C1 segment of cervical spinal cord (tissue), 14 donors: Measurements from ENCODE around the gene FBXO21.
"Not testable (repeated sequence)": the region's sequence is repeated elsewhere in the genome, so short reads cannot be mapped to it uniquely, and the experiment has no call there.

Experiments
- DNase-seq, 14 donors: peaks; one replicate each; lab custom pipeline; 2025; lab: John Stamatoyannopoulos, UW

Gene FBXO21

DNA sequence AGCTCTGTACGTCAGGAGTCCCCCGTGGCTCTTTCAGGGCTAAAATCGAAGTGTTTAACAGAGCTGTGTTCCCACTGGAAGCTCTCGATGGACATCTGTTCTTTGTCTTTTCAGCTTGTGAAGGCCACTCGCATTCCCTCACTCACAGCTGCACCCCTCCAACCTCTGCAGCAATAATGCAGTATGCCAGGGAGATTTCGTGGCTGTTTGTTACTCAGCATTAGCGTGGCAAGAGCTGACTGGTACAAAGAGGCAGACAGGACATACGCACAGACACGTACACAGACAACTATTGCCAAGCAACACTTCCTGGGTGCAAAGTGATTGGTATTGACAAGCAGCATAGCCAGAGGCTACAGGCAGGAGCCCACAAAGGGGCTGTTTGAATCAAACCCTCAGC is 11.8 kb upstream of the FBXO21 start:
- DNase-seq = no peak

DNA sequence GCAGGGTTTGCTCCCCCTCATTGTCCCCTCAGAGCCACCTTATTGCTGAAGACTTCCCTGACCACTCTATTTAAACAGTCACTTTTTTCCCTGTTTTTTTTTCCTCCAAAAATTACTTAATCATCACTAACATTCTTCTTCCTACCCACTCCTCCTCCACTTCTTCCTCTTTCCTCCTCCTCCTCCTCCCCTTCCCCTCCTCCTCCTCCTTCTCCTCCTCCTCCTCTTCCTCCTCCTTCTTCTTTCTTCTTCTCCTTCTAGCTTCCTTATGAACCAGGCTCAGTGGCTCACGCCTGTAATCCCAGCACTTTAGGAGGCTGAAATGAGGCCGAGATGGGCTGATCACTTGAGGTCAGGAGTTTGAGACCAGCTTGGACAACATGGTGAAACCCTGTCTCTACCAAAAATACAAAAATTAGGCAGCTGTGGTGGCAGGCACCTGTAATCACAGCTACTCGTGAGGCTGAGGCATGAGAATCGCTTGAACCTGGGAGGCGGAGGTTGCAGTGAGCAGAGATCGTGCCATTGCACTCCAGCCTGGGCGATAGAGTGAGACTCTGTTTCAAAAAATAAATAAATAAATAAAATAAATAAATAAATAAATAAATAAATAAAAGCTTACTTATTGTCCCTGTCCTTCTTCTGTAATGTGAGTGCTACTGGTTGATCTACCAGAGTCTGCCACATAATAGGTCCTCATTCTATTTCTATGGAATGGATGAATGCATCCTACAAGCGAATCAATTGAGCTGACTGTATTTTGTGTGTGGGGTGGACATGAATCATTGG is 9.9 kb upstream of the FBXO21 start:
- DNase-seq = not testable (repeated sequence)

DNA sequence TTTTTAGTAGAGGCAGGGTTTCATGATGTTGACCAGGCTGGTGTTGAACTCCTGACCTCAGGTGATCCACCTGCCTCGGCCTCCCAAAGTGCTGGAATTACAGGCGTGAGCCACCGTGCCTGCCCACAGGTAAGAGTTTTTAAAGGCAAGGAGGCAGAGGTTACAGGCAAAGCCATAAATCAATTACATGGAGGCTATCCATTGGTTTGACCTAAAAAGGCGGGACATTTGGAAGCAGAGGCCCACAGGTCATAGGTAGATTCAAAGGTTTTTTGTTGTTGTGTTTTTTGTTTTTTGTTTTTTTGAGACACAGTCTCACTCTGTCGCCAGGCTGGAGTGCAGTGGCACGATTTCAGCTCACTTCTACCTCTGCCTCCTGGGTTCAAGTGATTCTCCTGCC is 6.1 kb upstream of the FBXO21 start:
- not testable (repeated sequence) for DNase-seq

DNA sequence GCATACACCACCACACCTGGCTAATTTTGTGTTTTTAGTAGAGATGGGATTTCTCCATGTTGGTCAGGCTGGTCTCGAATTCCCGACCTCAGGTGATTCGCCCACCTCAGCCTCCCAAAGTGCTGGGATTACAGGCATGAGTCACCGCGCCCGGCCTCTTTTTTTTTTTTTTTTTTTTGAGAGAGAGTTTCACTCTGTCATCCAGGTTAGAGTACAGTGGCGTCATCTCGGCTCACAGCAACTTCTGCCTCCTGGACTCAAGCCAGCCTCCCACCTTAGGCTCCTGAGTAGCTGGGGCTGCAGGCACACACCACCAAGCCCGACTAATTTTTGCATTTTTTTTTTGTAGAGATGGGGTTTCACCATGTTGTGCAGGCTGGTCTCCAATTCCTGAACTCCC is 4.8 kb upstream of the FBXO21 start:
- DNase-seq = not testable (repeated sequence)

DNA sequence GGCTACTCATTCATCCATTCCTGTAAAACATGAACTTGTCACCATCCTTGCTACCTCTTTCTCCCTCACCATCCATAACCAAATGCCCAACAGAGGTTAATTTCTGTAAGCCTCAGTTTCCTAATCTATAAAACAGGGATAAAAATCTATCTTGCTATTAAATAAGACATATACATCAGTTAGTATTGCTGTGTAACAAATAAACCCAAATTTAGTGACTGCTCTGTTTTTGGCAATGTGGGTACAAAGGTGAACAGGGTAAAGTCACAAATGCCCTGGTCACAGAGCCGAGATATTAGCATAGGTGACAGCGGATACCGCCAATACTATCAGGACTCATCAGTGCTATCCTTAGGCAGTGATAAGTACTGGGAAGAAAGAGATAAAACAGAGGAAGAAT is 3.6 kb upstream of the FBXO21 start:
- DNase-seq = no peak

DNA sequence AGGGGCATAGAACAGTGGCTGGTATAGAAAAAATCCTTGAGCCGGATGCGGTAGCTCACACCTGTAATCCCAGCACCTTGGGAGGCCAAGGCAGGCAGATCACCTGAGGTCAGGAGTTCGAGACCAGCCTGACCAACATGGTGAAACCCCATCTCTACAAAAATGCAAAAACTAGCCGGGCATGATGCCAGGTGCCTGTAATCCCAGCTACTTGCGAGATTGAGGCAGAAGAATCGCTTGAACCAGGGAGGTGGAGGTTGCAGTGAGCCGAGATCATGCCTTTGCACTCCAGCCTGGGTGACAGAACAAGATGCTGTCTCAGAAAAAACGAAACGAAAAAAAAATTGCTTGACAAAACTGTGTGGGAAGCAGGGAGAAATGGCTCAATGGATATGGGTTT is 2.3 kb upstream of the FBXO21 start:
- not testable (repeated sequence) for DNase-seq

DNA sequence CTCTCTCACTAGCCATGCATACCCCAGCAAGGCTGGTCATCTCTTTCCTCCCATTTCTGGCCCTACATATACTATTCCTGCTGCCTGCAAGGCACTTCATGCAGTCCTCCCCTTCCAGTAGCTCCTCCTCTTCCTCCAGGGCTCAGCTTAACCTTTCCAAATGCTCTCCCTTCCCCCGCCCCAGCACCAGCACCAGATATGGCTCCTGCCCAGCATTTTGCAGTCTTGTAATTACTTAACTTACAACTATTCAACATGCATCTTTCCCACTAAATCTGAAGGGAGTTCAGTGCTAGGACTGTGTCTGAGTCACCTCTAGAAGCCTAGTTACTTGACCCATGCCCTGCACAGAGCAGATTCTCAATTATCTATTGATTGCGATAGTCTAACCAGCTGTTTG is 1.8 kb upstream of the FBXO21 start:
- DNase-seq = no peak

DNA sequence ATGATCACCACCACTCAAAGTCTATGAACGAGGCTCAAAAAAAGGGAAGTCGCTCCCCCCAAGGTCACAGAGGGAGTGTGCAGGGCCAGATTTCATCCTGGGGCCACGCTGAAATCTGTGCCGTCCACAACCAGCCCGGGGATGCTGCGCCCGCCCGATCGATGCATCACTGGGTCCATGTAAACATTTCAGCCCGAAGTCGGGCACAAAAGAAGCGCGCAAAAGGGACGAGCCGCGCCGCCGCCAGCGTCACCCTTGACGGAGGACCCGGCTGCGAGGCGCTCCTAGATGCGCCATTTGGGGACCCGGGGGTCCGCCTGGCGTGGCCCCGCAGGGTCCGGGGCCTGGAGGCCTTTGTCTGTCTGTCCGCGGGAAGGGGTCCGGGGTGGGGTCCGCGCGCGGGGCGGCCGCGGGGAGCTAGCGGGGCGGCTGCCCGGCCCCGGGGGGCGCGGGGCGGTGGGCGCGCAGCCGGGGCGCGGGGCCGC is 503 bp downstream of the FBXO21 start:
- peak in 9 of 14 donors; percentile 22 to 57 (median 38) for DNase-seq

DNA sequence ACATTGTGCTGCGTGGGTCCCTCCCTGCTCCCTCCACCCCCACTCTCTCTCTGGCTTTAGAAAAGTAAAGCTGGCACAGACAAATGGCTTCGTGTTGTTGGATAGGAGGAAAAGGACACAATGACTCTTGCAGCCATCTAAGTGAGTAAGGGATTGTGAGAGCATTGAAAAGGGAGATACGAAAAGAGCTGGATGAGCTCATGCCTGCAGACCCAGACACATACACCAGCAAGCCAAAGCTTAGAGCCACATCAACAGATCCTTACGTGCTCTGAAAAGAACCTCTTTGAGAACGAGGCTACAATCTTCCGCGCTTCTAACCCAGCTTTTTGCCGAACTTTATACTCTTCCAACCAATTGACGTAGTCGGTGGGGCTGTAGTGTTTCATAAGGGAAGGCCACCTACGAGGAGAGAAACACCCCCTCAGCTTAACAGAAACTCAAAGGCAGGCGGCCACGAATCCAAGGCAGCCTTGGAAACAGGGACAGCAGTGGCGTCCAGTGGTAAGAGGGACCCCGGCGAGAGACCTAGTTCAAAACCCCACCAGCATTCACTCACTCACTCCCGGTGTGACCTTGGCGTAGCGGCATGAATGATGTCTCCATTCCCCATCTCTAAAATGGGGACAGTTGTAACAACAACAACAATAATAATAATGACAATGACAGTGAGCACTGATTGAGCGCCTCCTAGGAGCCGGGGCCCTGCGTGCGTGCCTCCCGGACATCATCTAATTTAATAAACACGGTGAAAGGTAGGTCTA is 1.1 kb downstream of the FBXO21 start:
- peak in 9 of 14 donors; percentile 12 to 45 (median 40) for DNase-seq

DNA sequence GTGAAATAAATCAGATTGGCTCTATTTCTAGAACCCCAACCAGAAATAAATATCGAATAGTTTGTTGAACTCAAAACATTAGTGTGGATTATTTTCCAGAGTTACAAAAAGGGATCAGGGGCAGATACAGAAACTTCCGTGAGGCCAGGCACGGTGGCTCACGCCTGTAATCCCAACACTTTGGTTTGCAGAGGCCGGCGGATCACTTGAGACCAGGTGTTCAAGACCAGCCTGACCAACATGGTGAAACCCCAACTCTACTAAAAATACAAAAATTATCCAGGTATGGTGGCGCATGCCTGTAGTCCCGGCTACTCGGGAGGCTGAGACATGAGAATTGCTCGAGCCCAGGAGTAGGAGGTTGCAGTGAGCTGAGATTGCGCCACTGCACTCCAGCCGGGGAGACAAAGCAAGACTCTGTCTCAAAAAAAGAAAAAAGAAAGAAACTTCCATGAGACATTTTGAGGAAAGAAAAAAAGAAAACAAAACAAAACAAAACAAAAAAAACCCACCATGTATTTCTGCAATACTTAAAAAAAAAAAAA is 2.1 kb downstream of the FBXO21 start:
- DNase-seq = no peak

DNA sequence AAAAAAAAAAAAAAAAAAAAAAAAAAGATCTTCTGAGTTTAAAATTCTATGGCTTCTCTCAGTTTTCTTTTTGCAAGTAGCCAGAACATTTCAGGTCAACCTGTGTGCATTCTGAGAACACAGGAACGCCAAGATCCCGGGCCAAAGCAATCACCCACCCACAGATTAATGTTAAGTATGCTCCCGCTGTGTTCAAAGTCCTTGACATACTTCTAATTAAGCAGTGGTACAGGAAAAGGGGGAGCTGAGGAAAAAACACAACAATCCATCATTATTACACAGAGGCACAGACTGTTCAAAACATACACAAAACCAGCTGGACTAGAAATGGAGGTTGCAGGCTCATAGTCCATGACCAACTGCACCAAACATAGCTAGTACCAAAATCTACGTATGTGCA is 2.8 kb downstream of the FBXO21 start:
- DNase-seq = no peak

DNA sequence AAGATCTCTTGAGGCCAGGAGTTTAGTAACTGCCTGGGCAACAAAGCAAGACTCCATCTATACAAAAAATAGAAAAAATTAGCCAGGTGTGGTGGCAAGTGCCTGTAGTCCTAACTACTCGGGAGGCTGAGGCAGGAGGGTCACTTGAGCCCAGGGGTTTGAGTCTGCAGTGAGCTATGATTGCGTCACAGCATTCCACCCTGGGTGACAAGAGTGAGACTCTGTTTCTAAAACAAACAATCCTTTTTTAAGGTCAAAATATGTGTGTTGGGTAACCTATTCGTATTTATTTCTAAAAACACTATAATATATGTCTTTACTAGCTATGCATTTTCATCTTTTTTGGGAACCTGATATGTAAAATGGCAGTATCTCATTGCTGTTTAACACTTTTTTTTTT is 7.4 kb downstream of the FBXO21 start:
- DNase-seq = no peak

DNA sequence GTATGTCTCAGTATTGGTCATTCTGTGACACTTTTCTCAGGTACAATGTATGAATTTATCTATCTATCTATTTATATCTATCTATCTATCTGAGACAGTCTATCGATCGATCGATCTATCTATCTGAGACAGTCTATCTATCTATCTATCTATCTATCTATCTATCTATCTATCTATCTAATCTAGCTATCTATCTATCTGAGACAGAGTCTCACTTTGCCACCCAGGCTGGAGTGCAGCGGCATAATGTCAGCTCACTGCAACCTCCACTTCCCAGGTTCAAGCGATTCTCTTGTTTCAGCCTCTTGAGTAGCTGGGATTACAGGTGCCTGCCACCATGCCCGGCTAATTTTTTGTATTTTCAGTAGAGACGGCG is 8.8 kb downstream of the FBXO21 start:
- DNase-seq = not testable (repeated sequence)

DNA sequence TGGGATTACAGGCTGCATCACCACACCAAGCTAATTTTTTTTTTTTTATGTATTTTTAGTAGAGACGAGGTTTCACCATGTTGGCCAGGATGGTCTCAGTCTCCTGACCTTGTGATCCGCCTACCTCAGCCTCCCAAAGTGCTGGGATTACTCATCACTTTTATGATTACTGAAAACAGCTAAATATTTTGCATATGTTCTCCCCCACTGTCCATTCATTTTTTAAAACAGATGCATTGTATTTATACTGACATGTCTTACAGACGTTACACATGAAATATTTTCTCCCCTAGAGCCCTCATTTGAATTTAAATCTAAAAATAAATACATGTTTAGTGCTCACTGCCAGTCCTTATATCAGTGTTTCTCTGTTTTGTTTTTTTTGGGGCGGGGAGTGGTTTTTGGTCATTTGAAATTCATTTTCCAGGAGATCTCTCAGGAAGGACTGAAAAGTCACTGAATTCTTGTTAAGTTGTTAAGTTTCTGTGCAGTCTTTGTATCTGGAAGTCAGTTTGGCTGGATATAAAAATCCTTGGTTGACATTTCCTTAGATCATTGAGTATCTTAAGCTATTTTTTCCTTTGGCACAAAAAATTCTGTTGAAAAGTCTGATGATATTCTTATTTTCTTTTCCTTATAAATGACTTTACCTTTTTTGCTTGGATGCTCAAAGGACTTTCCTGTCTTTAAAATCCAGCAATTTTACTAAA is 9.4 kb downstream of the FBXO21 start:
- no peak for DNase-seq

DNA sequence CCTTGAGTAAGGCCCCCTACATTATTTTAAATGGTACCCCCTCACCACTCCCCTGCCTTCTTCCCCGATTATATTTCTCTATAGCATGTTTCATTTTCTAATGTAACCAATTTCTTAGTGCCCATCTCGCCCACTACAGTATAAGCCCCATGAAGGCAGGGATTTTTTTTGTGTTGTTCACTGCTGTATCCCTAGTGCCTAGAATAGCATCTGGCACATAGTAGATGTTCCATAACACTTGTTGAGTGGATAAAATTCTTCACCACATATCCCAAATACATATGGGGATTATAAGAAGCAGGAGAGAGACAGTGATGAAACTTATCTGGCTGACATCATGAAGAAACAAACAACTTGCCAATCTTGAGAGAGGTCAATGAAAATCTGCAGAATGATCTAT is 11.5 kb downstream of the FBXO21 start:
- no peak for DNase-seq

DNA sequence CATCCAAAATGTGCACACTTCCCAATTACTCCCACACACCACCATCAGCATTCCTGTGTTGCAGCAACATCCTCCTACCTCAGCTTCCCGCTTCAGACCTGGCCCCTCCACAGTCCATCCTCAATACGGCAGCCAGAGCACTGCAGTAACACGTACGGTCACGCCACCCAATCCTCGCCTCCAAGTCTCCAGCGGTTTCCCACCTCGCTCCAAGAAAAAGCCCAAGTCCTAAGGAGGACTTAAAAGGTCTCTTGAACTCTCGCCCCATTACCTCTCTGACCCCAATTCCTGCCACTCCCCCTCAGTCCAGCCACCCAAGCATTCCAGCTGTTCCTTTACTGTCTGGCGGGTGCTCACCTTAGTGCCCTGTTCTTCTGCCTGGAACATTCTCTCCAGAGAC is 12.0 kb downstream of the FBXO21 start:
- no peak for DNase-seq

DNA sequence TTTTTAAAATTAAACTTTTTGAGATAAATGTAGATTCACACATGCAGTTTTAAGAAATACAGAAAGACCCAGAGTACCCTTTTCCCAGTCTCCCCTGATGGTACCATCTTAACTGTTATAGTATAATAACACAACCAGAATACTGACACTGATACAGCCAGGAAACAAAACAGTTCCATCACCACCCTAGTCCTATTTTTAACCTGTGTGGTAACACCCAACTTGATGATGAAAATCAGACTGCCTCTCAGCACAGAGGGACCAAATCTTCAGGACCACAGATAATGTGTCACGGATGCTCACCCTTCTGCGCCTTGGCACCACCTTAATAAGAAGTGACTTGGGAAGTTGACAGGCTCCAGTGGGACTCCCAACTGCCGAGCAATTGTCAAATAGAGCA is 18.1 kb downstream of the FBXO21 start:
- DNase-seq = no peak

DNA sequence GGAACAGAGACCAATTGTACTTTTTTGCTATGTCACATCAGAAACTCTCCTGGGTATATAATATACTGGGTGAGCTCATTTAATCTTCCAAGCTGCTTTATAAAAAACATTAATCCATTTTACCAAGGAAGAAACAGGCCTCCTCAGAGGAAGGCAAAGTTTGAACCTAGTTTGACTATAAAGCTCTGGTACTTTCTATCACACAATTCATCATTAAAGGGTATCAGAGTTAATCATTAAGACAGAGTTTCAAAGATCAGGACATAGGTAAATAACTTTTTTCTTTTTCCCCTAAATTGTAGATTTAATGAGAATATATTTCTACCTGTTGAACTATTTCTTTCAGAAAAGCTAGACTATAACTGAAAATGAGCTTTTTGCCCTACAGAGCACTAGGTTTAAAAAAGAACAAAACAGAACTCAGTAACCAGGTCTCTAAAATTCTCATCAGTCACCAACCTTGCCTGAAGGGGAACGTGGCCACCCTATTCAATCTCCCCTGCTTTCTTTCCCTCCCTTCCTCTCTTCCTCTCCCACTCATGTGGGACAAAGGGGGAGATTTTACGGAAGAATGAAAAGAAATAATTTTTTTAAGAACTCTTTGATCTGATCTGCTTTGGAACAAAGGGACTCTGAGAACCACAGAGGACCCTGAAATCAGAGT is 18.6 kb downstream of the FBXO21 start:
- DNase-seq = no peak

DNA sequence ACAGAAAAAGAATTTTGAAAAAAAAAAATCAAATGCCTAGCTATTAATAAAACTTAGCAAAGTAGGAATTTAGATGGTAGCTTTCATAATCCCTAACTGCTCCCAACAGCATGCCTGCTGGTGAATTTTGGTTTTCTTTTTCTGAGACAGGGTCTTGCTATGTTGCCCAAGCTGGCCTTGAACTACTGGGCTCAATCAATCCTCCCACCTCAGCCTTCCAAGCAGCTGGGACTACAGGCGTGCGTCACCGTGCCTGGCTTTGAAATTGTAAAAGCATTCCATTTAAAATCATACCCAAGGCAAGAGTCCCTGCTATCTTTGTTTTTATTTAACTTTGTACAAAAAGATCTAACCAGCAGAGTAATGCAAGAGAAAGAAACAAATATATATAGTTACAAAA is 20.7 kb downstream of the FBXO21 start:
- DNase-seq = no peak

DNA sequence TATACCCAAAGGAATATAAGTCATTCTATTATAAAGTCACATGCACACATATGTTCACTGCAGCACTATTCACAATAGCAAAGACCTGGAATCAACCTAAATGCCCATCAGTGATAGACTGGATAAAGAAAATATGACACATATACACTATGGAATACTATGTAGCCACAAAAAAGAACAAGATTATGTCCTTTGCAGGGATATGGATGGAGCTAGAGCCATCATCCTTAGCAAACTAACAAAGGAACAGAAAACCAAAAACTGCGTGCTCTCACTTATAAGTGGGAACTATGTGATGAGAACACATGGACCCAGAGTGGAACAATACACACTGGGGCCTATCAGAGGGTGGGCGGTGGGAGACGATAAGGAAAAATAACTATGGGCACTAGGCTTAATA is 21.3 kb downstream of the FBXO21 start:
- no peak for DNase-seq

DNA sequence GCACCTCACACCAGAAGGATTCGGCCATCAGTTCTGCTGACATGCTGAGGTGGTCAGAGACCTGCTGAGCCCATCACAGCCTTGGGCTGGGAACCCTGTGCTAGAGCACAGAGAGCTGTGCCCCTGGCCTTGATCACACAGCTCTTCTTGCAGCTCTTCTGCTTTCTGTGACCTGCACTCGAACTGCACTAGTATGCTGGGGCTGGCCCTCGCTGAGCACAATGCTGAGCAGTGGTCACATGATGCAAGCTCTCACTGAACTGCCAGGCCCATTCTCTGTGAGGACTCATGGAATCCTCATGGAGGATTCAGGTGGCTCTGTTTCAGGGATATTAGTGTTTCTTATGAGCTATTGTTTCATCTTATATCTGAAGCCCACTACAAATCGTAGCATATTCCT is 22.5 kb downstream of the FBXO21 start:
- no peak for DNase-seq

DNA sequence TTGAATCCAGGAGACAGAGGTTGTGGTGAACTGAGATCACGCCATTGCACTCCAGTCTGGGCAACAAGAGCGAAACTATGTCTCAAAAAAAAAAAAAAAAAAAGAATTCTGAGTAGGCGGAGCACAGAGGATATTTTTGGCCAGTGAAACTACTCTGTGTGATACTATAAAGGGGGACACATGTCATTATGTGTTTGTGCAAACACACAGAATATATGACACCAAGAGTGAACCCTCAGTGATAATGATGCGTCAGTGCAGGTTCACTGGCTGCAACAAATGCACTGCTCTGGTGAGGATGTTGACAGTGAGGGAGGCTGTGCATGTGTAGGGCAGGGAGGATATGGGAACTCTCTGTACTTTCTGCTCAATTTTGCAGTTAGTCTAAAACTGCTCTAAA is 24.2 kb downstream of the FBXO21 start:
- no peak for DNase-seq
